ENCODE results near the gene ZMAT5.

- peak; percentile 58 to 81 (median 61) for TF ChIP-seq CTCF (optimal IDR thresholded peaks at IDR 0.05 in 1 of 3, IDR thresholded peaks at IDR 0.05 in 1 of 3, conservative IDR thresholded peaks at IDR 0.05 in 1 of 3; ENCODE audit: extremely low read depth in 1 of 3, insufficient read depth in 2 of 3, low read length in 3 of 3)
- no peak for TF ChIP-seq EZH2 (IDR thresholded peaks at IDR 0.05; ENCODE audit: low read length)
Observed at GRCh38 chr22:29772170-29772641, 5.4 kb upstream of the ZMAT5 start.
